ENCODE data around the gene RRAS.

Gene RRAS

DNA sequence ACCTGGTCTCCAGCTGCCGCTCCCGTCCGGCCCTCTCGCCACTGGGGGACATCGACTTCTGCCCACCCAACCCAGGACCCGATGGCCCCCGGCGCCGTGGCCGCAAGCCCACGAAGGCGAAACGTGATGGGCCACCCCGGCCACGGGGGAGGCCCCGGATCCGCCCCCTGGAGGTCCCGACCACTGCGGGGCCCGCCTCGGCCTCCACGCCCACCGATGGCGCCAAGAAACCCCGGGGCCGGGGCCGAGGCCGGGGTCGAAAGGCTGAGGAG lies 42.3 kb downstream of the RRAS start:
- DNase-seq (ENCODE audit: low spot score), result no peak
- no peak for TF ChIP-seq CTCF (IDR thresholded peaks at IDR 0.05)
- no peak overlapping the region for H3K27ac ChIP-seq
- no peak overlapping the region for H3K4me3 ChIP-seq

DNA sequence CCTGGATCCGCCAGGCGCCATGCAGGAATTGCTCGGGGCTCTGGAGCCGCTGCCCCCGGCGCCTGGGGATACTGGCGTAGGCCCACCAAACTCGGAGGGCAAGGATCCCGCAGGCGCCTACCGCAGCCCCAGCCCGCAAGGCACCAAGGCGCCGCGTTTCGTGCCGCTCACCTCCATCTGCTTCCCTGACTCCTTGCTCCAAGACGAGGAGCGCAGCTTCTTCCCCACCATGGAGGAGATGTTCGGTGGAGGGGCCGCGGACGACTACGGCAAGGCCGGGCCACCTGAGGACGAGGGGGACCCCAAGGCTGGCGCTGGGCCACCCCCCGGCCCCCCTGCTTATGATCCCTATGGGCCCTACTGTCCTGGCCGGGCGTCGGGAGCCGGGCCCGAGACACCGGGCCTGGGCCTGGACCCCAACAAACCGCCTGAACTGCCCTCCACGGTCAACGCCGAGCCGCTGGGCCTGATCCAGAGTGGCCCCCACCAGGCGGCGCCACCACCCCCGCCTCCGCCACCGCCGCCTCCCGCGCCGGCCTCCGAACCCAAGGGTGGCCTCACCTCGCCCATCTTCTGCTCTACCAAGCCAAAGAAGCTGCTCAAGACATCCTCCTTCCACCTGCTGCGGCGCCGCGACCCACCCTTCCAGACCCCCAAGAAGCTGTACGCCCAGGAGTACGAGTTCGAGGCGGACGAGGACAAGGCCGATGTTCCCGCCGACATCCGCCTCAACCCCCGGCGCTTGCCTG lies 42.8 kb downstream of the RRAS start:
- no peak for TF ChIP-seq CTCF (IDR thresholded peaks at IDR 0.05)
- Histone ChIP-seq H3K27ac (no peak overlapping the region), H3K4me3 (no peak overlapping the region)
- DNase-seq (ENCODE audit: low spot score), result no peak

DNA sequence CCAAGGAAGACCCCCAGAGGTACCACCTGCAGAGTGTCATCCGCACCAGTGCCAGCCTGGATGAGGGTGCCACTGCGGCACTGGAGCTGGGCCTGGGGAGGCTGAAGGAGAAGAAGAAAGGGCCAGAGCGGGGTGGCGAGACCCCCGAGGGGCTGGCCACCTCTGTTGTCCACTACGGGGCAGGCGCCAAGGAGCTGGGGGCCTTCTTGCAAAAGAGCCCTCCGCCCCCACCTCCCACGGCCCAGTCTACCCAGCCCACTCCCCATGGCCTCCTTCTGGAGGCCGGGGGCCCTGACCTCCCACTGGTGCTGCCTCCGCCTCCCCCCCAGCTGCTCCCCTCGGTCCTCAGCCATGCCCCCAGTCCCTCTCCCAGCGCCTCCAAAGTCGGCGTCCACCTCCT lies 43.5 kb downstream of the RRAS start:
- DNase-seq (ENCODE audit: low spot score), result no peak
- Histone ChIP-seq H3K27ac (no peak overlapping the region), H3K4me3 (no peak overlapping the region)
- no peak for TF ChIP-seq CTCF (IDR thresholded peaks at IDR 0.05)

GRCh38 chr19:49595819-49596404 lies 44.0 kb downstream of the RRAS start:
- Histone ChIP-seq H3K4me3 (no peak overlapping the region), H3K27ac (no peak overlapping the region)
- no peak for DNase-seq (ENCODE audit: low spot score)
- TF ChIP-seq CTCF (IDR thresholded peaks at IDR 0.05), result no peak

DNA sequence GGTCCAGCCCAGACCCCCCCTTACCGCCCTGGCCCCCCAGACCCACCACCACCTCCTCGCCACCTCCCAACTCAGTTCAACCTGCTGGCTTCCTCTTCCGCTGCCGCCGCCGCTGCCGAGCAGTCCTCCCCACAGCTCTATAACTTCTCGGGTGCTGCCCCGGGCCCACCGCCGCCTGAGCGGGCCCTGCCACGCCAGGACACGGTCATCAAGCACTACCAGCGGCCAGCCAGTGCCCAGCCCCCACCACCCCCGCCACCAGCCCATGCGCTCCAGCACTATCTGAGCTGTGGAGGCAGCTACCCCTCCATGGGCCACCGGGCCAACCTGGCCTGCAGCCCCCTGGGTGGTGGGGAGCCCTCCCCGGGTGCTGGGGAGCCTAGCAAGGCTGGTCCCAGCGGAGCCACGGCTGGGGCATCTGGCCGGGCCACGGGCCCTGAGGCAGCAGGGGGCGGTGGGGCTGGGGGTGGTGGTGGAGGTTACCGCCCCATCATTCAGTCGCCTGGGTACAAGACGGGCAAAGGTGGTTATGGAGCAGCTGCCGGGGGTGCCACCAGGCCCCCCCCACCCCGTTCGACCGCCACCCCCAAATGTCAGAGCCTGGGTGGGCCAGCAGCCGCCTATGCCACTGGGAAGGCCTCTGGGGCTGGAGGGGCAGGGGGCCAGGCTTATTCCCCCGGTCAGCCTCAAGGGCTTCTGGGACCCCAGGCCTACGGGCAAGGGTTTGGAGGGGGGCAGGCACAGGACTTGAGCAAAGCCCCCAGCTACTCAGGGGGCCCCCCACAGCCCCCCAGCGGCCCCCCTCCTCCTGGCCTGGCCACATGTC lies 44.7 kb downstream of the RRAS start:
- no peak overlapping the region for H3K4me3 ChIP-seq
- no peak for TF ChIP-seq CTCF (IDR thresholded peaks at IDR 0.05)
- no peak overlapping the region for H3K27ac ChIP-seq
- DNase-seq (ENCODE audit: low spot score), result no peak

GRCh38 chr19:49594157-49594992 lies 45.6 kb downstream of the RRAS start:
- Histone ChIP-seq H3K4me3 (no peak overlapping the region), H3K27ac (peak overlapping the region in 1 of 2 donors; percentile 98)
- TF ChIP-seq CTCF (IDR thresholded peaks at IDR 0.05), result no peak
- no peak for DNase-seq (ENCODE audit: low spot score)

Data from coronary artery (tissue), 2 donors.